ENCODE data around the gene CPTP. TPM values are rescaled to one million over a fixed set of nuclear protein-coding genes. Genes with fewer than 3 reads are reported as not detected.
A peak's percentile ranks its signal among the peaks of the same experiment; 100 is the strongest.

The CPTP gene
- total and polyA plus RNA-seq, 2 of the 13 experiments (the other 11 are each of a cell fraction or from before 2014, with no cell fraction given): 5.5 to 9.3 TPM

DNA sequence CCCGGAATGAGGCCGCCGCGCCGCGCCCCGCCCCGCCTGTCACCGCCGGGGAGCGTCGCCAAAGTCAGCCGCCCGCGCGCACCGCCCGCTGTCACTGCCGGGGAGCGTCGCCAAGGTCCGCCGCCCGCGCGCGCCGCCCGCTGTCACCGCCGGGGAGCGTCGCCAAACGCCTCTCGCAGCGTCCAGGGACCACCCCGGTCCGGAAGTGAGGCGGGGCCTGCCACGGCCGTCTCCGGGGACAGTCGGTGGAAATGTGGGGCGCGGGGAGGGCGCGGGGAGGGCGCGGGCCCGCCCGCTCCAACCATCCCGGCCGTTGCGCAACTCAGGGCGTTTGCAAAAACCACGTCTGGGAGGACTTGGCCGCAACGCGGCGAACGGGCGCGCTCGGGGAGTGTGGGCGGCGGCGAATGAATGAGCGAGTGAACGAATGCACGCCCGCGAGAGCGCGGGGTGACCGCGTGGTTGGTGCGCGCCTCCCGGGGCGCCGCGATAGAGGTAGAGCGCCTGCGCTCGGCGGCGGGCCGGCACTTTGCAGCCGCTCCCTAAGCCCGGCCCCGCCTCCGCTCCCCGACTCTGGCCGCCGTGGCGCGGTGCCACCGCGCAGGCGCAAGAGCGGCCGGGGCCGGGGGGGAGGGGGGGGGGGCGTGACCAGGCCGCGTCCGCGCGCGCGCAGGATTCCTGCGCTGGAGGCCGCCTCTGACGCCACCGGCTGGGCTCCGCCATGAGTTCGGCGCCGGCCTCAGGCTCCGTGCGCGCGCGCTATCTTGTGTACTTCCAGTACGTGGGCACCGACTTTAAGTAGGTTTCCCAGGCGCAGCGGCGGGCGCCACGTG, 16.5 kb upstream of the CPTP start, which contains the start of the genes ACAP3 and PUSL1 (continued):
- TF ChIP-seq, protein P1, sequence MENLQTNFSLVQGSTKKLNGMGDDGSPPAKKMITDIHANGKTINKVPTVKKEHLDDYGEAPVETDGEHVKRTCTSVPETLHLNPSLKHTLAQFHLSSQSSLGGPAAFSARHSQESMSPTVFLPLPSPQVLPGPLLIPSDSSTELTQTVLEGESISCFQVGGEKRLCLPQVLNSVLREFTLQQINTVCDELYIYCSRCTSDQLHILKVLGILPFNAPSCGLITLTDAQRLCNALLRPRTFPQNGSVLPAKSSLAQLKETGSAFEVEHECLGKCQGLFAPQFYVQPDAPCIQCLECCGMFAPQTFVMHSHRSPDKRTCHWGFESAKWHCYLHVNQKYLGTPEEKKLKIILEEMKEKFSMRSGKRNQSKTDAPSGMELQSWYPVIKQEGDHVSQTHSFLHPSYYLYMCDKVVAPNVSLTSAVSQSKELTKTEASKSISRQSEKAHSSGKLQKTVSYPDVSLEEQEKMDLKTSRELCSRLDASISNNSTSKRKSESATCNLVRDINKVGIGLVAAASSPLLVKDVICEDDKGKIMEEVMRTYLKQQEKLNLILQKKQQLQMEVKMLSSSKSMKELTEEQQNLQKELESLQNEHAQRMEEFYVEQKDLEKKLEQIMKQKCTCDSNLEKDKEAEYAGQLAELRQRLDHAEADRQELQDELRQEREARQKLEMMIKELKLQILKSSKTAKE (CRISPR knock-in tag; IDR thresholded peaks at IDR 0.05; ENCODE audit: borderline replicate concordance): peak; percentile 71; the same call in 1 of the 2 replicates
- TF ChIP-seq, protein P2, sequence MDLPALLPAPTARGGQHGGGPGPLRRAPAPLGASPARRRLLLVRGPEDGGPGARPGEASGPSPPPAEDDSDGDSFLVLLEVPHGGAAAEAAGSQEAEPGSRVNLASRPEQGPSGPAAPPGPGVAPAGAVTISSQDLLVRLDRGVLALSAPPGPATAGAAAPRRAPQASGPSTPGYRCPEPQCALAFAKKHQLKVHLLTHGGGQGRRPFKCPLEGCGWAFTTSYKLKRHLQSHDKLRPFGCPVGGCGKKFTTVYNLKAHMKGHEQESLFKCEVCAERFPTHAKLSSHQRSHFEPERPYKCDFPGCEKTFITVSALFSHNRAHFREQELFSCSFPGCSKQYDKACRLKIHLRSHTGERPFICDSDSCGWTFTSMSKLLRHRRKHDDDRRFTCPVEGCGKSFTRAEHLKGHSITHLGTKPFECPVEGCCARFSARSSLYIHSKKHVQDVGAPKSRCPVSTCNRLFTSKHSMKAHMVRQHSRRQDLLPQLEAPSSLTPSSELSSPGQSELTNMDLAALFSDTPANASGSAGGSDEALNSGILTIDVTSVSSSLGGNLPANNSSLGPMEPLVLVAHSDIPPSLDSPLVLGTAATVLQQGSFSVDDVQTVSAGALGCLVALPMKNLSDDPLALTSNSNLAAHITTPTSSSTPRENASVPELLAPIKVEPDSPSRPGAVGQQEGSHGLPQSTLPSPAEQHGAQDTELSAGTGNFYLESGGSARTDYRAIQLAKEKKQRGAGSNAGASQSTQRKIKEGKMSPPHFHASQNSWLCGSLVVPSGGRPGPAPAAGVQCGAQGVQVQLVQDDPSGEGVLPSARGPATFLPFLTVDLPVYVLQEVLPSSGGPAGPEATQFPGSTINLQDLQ (CRISPR knock-in tag; IDR thresholded peaks at IDR 0.05): 0 out of 2 replicates have a peak, but pooled peaks have one; percentile 64
- TF ChIP-seq KLF11 (CRISPR knock-in tag; IDR thresholded peaks at IDR 0.05) (no peak), ZMYM4 (CRISPR knock-in tag; IDR thresholded peaks at IDR 0.05) (peak; percentile 62; the same call in 1 of the 2 replicates), ZNF362 (CRISPR knock-in tag; IDR thresholded peaks at IDR 0.05; ENCODE audit: borderline replicate concordance) (peak; percentile 19; the same call in 1 of the 2 replicates), ARHGAP35 (CRISPR knock-in tag; IDR thresholded peaks at IDR 0.05; ENCODE audit: borderline replicate concordance) (no peak), CEBPG (CRISPR knock-in tag; IDR thresholded peaks at IDR 0.05) (peak; percentile 93), SAP130 (CRISPR knock-in tag; IDR thresholded peaks at IDR 0.05; ENCODE audit: low read depth) (peak; percentile 97), NRL (CRISPR knock-in tag; IDR thresholded peaks at IDR 0.05; ENCODE audit: borderline replicate concordance) (no peak), ZNF766 (CRISPR knock-in tag; IDR thresholded peaks at IDR 0.05; ENCODE audit: borderline replicate concordance) (0 out of 2 replicates have a peak, but pooled peaks have one; percentile 27), ZNF678 (CRISPR knock-in tag; IDR thresholded peaks at IDR 0.05) (no peak), HNRNPK (IDR thresholded peaks at IDR 0.05; ENCODE audit: low read depth, low read length, poor library complexity, severe bottlenecking) (peak; percentile 86), SP4 (CRISPR knock-in tag; IDR thresholded peaks at IDR 0.05) (peak; percentile 64)
- TF ChIP-seq, protein P3, sequence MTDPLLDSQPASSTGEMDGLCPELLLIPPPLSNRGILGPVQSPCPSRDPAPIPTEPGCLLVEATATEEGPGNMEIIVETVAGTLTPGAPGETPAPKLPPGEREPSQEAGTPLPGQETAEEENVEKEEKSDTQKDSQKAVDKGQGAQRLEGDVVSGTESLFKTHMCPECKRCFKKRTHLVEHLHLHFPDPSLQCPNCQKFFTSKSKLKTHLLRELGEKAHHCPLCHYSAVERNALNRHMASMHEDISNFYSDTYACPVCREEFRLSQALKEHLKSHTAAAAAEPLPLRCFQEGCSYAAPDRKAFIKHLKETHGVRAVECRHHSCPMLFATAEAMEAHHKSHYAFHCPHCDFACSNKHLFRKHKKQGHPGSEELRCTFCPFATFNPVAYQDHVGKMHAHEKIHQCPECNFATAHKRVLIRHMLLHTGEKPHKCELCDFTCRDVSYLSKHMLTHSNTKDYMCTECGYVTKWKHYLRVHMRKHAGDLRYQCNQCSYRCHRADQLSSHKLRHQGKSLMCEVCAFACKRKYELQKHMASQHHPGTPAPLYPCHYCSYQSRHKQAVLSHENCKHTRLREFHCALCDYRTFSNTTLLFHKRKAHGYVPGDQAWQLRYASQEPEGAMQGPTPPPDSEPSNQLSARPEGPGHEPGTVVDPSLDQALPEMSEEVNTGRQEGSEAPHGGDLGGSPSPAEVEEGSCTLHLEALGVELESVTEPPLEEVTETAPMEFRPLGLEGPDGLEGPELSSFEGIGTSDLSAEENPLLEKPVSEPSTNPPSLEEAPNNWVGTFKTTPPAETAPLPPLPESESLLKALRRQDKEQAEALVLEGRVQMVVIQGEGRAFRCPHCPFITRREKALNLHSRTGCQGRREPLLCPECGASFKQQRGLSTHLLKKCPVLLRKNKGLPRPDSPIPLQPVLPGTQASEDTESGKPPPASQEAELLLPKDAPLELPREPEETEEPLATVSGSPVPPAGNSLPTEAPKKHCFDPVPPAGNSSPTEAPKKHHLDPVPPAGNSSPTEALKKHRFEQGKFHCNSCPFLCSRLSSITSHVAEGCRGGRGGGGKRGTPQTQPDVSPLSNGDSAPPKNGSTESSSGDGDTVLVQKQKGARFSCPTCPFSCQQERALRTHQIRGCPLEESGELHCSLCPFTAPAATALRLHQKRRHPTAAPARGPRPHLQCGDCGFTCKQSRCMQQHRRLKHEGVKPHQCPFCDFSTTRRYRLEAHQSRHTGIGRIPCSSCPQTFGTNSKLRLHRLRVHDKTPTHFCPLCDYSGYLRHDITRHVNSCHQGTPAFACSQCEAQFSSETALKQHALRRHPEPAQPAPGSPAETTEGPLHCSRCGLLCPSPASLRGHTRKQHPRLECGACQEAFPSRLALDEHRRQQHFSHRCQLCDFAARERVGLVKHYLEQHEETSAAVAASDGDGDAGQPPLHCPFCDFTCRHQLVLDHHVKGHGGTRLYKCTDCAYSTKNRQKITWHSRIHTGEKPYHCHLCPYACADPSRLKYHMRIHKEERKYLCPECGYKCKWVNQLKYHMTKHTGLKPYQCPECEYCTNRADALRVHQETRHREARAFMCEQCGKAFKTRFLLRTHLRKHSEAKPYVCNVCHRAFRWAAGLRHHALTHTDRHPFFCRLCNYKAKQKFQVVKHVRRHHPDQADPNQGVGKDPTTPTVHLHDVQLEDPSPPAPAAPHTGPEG (CRISPR knock-in tag; IDR thresholded peaks at IDR 0.05): peak; percentile 99
- TF ChIP-seq, protein P4, sequence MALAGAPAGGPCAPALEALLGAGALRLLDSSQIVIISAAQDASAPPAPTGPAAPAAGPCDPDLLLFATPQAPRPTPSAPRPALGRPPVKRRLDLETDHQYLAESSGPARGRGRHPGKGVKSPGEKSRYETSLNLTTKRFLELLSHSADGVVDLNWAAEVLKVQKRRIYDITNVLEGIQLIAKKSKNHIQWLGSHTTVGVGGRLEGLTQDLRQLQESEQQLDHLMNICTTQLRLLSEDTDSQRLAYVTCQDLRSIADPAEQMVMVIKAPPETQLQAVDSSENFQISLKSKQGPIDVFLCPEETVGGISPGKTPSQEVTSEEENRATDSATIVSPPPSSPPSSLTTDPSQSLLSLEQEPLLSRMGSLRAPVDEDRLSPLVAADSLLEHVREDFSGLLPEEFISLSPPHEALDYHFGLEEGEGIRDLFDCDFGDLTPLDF (CRISPR knock-in tag; IDR thresholded peaks at IDR 0.05): peak; percentile 68
